HepG2 (cell line): ENCODE data around the gene CDC42EP1. TPM values are rescaled to one million over a fixed set of nuclear protein-coding genes. Genes with fewer than 3 reads are reported as not detected.

Experiments used
- ATAC-seq: fragments of 200-7000 bp; cut with Tn5 transposase; 3 replicates; pipeline ENCODE4 v1.9.1; 2020; ENCODE audit warnings: mild to moderate bottlenecking, moderate library complexity
- BruUV-seq: library from RNA; stranded (reverse); fragments of 400-500 nt; replicated peaks from 2 replicates; lab custom pipeline; 2021; lab: Mats Ljungman, UMichigan
- CTCF ChIA-PET: fragments of 300-600 bp; formaldehyde crosslinking; extraction: SDS; loops from one replicate; lab custom pipeline; 2021; ENCODE audit warnings: low total read pairs, inconsistent platforms, low intra/inter-chr PET ratio; lab: Yijun Ruan, JAX
- POLR2A ChIA-PET: fragments of 350-600 bp; sonication (Branson Sonifier 250); formaldehyde crosslinking; loops from one replicate; lab custom pipeline; 2020; ENCODE audit warnings: antibody characterized with exemption, inconsistent platforms; lab: Yijun Ruan, JAX
- DNase-seq: peaks from one replicate; pipeline ENCODE4 v3.0.0-alpha.2; 2015; ENCODE audit warnings: low spot score
- FAIRE-seq: peaks from 3 replicates; lab custom pipeline; 2011; peaks lifted over from hg19 to GRCh38; lab: Jason Lieb, UNC
- H2AFZ ChIP-seq: one replicate; pipeline ENCODE4 v1.6.1; 2011; ENCODE audit warnings: low read length, inconsistent platforms
- H3K27ac ChIP-seq: fragments of 300-600 bp; 3 replicates; pipeline ENCODE4 v1.8.0; 2011; ENCODE audit warnings: mixed run types, mild to moderate bottlenecking, mixed read lengths, low read length, inconsistent platforms; ENCODE audit not compliant: insufficient read depth; ENCODE audit errors: extremely low read length
- H3K27me3 ChIP-seq, 2 experiments: fragments of 200-600 bp in 1 of 2; 2 replicates in 1 of 2; 3 replicates in 1 of 2; pipeline versions ENCODE4 v1.6.0 to v1.8.0; 2011; ENCODE audit warnings: low read length in 2 of 2, mild to moderate bottlenecking in 2 of 2, moderate library complexity in 2 of 2, inconsistent platforms in 1 of 2; ENCODE audit not compliant: insufficient read depth in 2 of 2, control insufficient read depth in 1 of 2
- H3K36me3 ChIP-seq, 2 experiments: fragments of 200-600 bp in 1 of 2; replicated peaks in 1 of 2; 2 replicates in 1 of 2; 3 replicates in 1 of 2; pipeline versions ENCODE4 v1.5.1 to v1.8.0; 2011; ENCODE audit warnings: low read length in 2 of 2, inconsistent platforms in 1 of 2; ENCODE audit not compliant: insufficient read depth in 2 of 2, control insufficient read depth in 1 of 2
- H3K4me1 ChIP-seq: 2 replicates; pipeline ENCODE4 v1.5.1; 2012; ENCODE audit warnings: low read length, inconsistent platforms; ENCODE audit not compliant: insufficient read depth
- H3K4me2 ChIP-seq: 2 replicates; pipeline ENCODE4 v1.6.0; 2011; ENCODE audit warnings: low read depth, low read length, inconsistent platforms
- H3K4me3 ChIP-seq, 3 experiments: fragments of 200-600 bp in 1 of 3; sonication (generic), shearing (Covaris generic) in 1 of 3; replicated peaks in 1 of 3; 2 replicates each; pipeline ENCODE4 v1.5.1; 2011 to 2016; ENCODE audit warnings: low read length in 3 of 3, inconsistent platforms in 2 of 3, low read depth in 2 of 3, mild to moderate bottlenecking in 2 of 3, control low read depth in 1 of 3, mixed read lengths in 1 of 3; ENCODE audit not compliant: insufficient read depth in 1 of 3
- H3K79me2 ChIP-seq: one replicate; pipeline ENCODE4 v1.6.1; 2011; ENCODE audit warnings: low read length, inconsistent platforms; ENCODE audit not compliant: insufficient read depth
- H3K9ac ChIP-seq: 2 replicates; pipeline ENCODE4 v1.6.0; 2011; ENCODE audit warnings: mild to moderate bottlenecking, low read depth, low read length, inconsistent platforms; ENCODE audit not compliant: insufficient read depth
- H3K9me3 ChIP-seq: 2 replicates; pipeline ENCODE4 v1.5.1; 2012; ENCODE audit warnings: mild to moderate bottlenecking, low read length
- H4K20me1 ChIP-seq: 2 replicates; pipeline ENCODE4 v1.6.0; 2011; ENCODE audit warnings: inconsistent platforms, mild to moderate bottlenecking, low read length, moderate library complexity; ENCODE audit not compliant: insufficient read depth
- ESRRA ChIP-seq: sonication (generic); formaldehyde crosslinking; IDR thresholded peaks from 2 replicates; pipeline ENCODE4 v1.5.1; 2020; ENCODE audit warnings: mild to moderate bottlenecking, low read depth, missing genetic modification reagents
- HDAC2 ChIP-seq: sonication (generic); formaldehyde crosslinking; IDR thresholded peaks from 2 replicates; pipeline ENCODE4 v1.4.0; 2020; ENCODE audit warnings: missing genetic modification reagents
- HNF4A ChIP-seq: sonication (generic); formaldehyde crosslinking; IDR thresholded peaks from 2 replicates; pipeline ENCODE4 v1.4.0; 2020; ENCODE audit warnings: missing genetic modification reagents
- KDM1A ChIP-seq: IDR thresholded peaks from 2 replicates; pipeline ENCODE4 v1.6.1; 2016; ENCODE audit warnings: missing compliant biosample characterization
- KDM5B ChIP-seq: sonication (generic); formaldehyde crosslinking; IDR thresholded peaks from 2 replicates; pipeline ENCODE4 v1.4.0; 2020; ENCODE audit warnings: missing genetic modification reagents, mild to moderate bottlenecking, borderline replicate concordance
- MED1 ChIP-seq: sonication (generic); formaldehyde crosslinking; IDR thresholded peaks from 2 replicates; pipeline ENCODE4 v1.4.0; 2020; ENCODE audit warnings: missing genetic modification reagents
- PATZ1 ChIP-seq: sonication (generic); formaldehyde crosslinking; IDR thresholded peaks from 2 replicates; pipeline ENCODE4 v1.4.0; 2020; ENCODE audit warnings: missing genetic modification reagents
- PAXIP1 ChIP-seq: sonication (generic); formaldehyde crosslinking; conservative IDR thresholded peaks from 2 replicates; pipeline ENCODE4 v1.4.0; 2020; ENCODE audit warnings: mild to moderate bottlenecking, missing genetic modification reagents, moderate library complexity
- RBM22 ChIP-seq: fragments of 200-400 bp; formaldehyde crosslinking; optimal IDR thresholded peaks from 2 replicates; pipeline ENCODE3; 2017; ENCODE audit warnings: mild to moderate bottlenecking, low read length, moderate library complexity
- RXRA ChIP-seq: sonication (generic); formaldehyde crosslinking; IDR thresholded peaks from 2 replicates; pipeline ENCODE4 v1.5.1; 2020; ENCODE audit warnings: missing genetic modification reagents
- ZBTB20 ChIP-seq: sonication (generic); formaldehyde crosslinking; IDR thresholded peaks from 2 replicates; pipeline ENCODE4 v1.8.1; 2023; ENCODE audit warnings: missing genetic modification reagents, low read depth, mild to moderate bottlenecking, borderline replicate concordance
- ZBTB7A ChIP-seq: sonication (generic); formaldehyde crosslinking; IDR thresholded peaks from 2 replicates; pipeline ENCODE4 v1.8.0; 2022; ENCODE audit warnings: mild to moderate bottlenecking, missing genetic modification reagents
- ZMYM3 ChIP-seq: sonication (generic); formaldehyde crosslinking; IDR thresholded peaks from 2 replicates; pipeline ENCODE4 v1.5.1; 2020; ENCODE audit warnings: mild to moderate bottlenecking, missing genetic modification reagents
- ZNF446 ChIP-seq: sonication (generic); formaldehyde crosslinking; IDR thresholded peaks from 2 replicates; pipeline ENCODE4 v1.5.0; 2020; ENCODE audit warnings: mild to moderate bottlenecking, missing genetic modification reagents
- in situ Hi-C: cut with HindIII; loops from 2 replicates; pipeline ENCODE4 v1.10.0; 2017; ENCODE audit warnings: low pct_unique_long_range_greater_than_20kb; ENCODE audit not compliant: extremely low pct_ligation_motif_present
- intact Hi-C: fragments of 100-400 bp; cut with micrococcal nuclease; formaldehyde crosslinking; loops from one replicate; pipeline ENCODE4 v1.10.0; 2022; ENCODE audit not compliant: unreplicated experiment
- polyA plus RNA-seq, 8 experiments: library from polyadenylated mRNA; depleted of rRNA in 3 of 8; stranded (reverse) in 7 of 8; unstranded in 1 of 8; fragments of >200 nt; fragmentation: Illumina TruSeq in 4 of 8; extraction: Trizol in 4 of 8; gene quantifications; 2 replicates each; pipeline versions ENCODE4 v1.2.1 to v1.2.3, GENCODE V29; 2011 to 2016; ENCODE audit warnings: low read depth in 4 of 8, missing spikeins in 1 of 8, mixed read lengths in 1 of 8; ENCODE audit not compliant: insufficient read depth in 1 of 8
- total RNA-seq, 5 experiments: library from RNA; depleted of rRNA; stranded (reverse); fragments of >200 nt; fragmentation: Illumina TruSeq; extraction: Trizol; gene quantifications; 2 replicates each; pipeline ENCODE4 v1.2.3, GENCODE V29; 2016; ENCODE audit warnings: low read depth in 1 of 5

Gene CDC42EP1
- total and polyA plus RNA-seq, 2 of the 13 experiments (the other 11 are each of a cell fraction or from before 2014, with no cell fraction given), result 17.1 to 29.5 TPM

- no peaks in the 10 kb centered on the region; a peak in 1 of 5 replicates for H3K27me3 ChIP-seq
- in situ Hi-C loops (no loop called here), intact Hi-C loops (no loop called here)
- no peak for ATAC-seq
- peaks cover 98% of the 10 kb centered on the region for H3K4me1 ChIP-seq
- BruUV-seq, result no TSS peak
- POLR2A ChIA-PET, result interaction anchor here (0.9 to 17.5 kb wide), 5 partner anchors 8 to 36 kb away, joined by 3 to 976 read pairs (median 6); no protein-coding TSS in a partner anchor
- no peak overlapping the region for H3K27ac ChIP-seq
- CTCF ChIA-PET, result interaction anchor here (0.6 kb wide), 1 partner anchor 84 kb away, joined by 3 read pairs; no protein-coding TSS in a partner anchor
- no peaks in the 10 kb centered on the region for H3K36me3 ChIP-seq
- no peak overlapping the region for H3K9ac ChIP-seq
- TF ChIP-seq ZBTB7A, result peak; percentile 36; the same call in 1 of the 2 replicates
- no peak for TF ChIP-seq ZNF446 (CRISPR knock-in tag)
- TF ChIP-seq PATZ1 (CRISPR knock-in tag), result peak; percentile 54; the same call in 1 of the 2 replicates
- TF ChIP-seq MED1 (CRISPR knock-in tag), result peak; percentile 32; the same call in 1 of the 2 replicates
- TF ChIP-seq KDM5B (CRISPR knock-in tag), result 0 out of 2 replicates have a peak, but pooled peaks have one; percentile 7
- TF ChIP-seq RBM22, result no peak
- TF ChIP-seq HNF4A (CRISPR knock-in tag), result peak; percentile 45
- peak; percentile 20; the same call in 1 of the 2 replicates for TF ChIP-seq KDM1A (CRISPR knock-in tag)
- peak; percentile 38; the same call in 1 of the 2 replicates for TF ChIP-seq PAXIP1 (CRISPR knock-in tag)
- TF ChIP-seq ESRRA (CRISPR knock-in tag), result peak; percentile 50; the same call in 1 of the 2 replicates
- TF ChIP-seq HDAC2 (CRISPR knock-in tag), result 0 out of 2 replicates have a peak, but pooled peaks have one; percentile 12
- peak; percentile 83 for TF ChIP-seq ZMYM3 (CRISPR knock-in tag)
- TF ChIP-seq RXRA (CRISPR knock-in tag), result 0 out of 2 replicates have a peak, but pooled peaks have one; percentile 21
- no peak for TF ChIP-seq ZBTB20
- no peak for FAIRE-seq
- H2AFZ ChIP-seq, result no peak overlapping the region
- no peaks in the 10 kb centered on the region for H4K20me1 ChIP-seq
- H3K9me3 ChIP-seq, result no peaks in the 10 kb centered on the region
- H3K4me3 ChIP-seq, result no peak overlapping the region
- no peak for DNase-seq
- H3K4me2 ChIP-seq, result no peak overlapping the region
- H3K79me2 ChIP-seq, result no peaks in the 10 kb centered on the region
Measured at GRCh38 chr22:37555029-37555428, 5.3 kb upstream of the CDC42EP1 start.
